ENCODE measurements around the gene PKN1. TPM values are rescaled to one million over a fixed set of nuclear protein-coding genes. Genes with fewer than 3 reads are reported as not detected.

The PKN1 gene
- polyA plus RNA-seq, 3 donors: 49.5 to 119 (median 49.6) TPM

GRCh38 chr19:14430712-14431111 lies 2.4 kb upstream of the PKN1 start:
- no peaks in the 10 kb centered on the region for H3K9me3 Mint-ChIP-seq
- H3K9ac ChIP-seq (ENCODE audit: insufficient read depth, low read length, poor library complexity, severe bottlenecking): no peak overlapping the region

More at GRCh38 chr19:14430712-14431111, 2.4 kb upstream of the PKN1 start:
- WGBS (ENCODE audit: insufficient coverage): 0% methylated on average over 1 of the region's 3 CpGs
- Mint-ChIP-seq H3K4me1 (peaks cover 28% of the 10 kb centered on the region), H3K27me3 (ENCODE audit: low read depth in 3 of 3) (peaks cover 8 to 19% (median 9%) of the 10 kb centered on the region in 3 donors), H3K4me3 (peak overlapping the region in 1 of 2 donors; percentile 24), H3K36me3 (peaks cover 3 to 4% of the 10 kb centered on the region in 2 donors), H3K27ac (no peak overlapping the region)
- H3K4me3 ChIP-seq (replicated peaks in 1 of 3; ENCODE audit: low read depth in 2 of 3, low read length in 3 of 3): no peak overlapping the region
- H4K20me1 ChIP-seq (ENCODE audit: insufficient read depth, low read length): peaks cover 7% of the 10 kb centered on the region
- H3K4me1 ChIP-seq (ENCODE audit: control insufficient read depth in 1 of 2, insufficient read depth in 2 of 2, low read length in 2 of 2): peaks cover 35 to 39% of the 10 kb centered on the region in 2 donors
- no peak for TF ChIP-seq CTCF (IDR thresholded peaks at IDR 0.05)
- peaks cover 24% of the 10 kb centered on the region for H3K79me2 ChIP-seq (ENCODE audit: insufficient read depth, low read length)
- H3K27ac ChIP-seq (ENCODE audit: low read depth in 1 of 2, low read length in 2 of 2): no peak overlapping the region
- no peak overlapping the region for H2AFZ ChIP-seq (ENCODE audit: insufficient read depth, low read depth, low read length, poor library complexity, severe bottlenecking)
- H3K4me2 ChIP-seq (replicated peaks; ENCODE audit: extremely low read depth, low read length, poor library complexity, severe bottlenecking): no peak overlapping the region
- H3K36me3 ChIP-seq (replicated peaks in 1 of 2; ENCODE audit: control insufficient read depth in 1 of 2, insufficient read depth in 2 of 2, low read length in 2 of 2): no peaks in the 10 kb centered on the region
- intact Hi-C loops (cut with micrococcal nuclease): no loop called here
- no peak for DNase-seq
- peaks cover 0 to 2% of the 10 kb centered on the region in 2 donors for H3K27me3 ChIP-seq (ENCODE audit: control insufficient read depth in 2 of 2, insufficient read depth in 2 of 2, low read length in 2 of 2)
- no peaks in the 10 kb centered on the region for H3K9me3 ChIP-seq (replicated peaks in 1 of 2; ENCODE audit: control insufficient read depth in 1 of 2, insufficient read depth in 1 of 2, low read length in 2 of 2)

All from CD14-positive monocyte (primary cell).